GM18519 (cell line): ENCODE measurements around the gene TGFA.

Source experiments
- ATAC-seq: cut with Tn5 transposase; IDR thresholded peaks from one replicate; pipeline ENCODE4 v1.9.1; 2021; ENCODE audit warnings: mild to moderate bottlenecking, moderate library complexity; ENCODE audit not compliant: unreplicated experiment, low FRiP score

Gene TGFA

DNA sequence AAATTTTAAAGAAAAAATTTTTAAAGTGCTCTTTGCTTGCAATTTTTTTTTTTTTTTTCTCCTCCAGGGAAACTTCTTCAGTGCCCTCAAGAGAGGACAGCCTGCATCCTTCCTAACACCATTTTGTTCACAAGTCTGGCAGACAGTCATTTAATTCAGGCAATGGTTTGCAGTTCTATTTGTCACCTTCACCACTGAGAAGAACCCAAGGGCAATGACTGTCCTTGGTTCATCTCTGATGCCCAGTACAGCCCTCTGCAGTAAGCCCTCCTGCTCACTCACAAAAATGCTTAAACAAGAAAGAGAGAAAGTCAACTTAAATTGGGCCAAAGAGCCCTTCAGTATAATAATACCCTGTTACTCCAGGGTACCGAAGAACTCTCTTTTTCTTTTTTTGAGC lies 52.4 kb downstream of the TGFA start:
- ATAC-seq = no peak

DNA sequence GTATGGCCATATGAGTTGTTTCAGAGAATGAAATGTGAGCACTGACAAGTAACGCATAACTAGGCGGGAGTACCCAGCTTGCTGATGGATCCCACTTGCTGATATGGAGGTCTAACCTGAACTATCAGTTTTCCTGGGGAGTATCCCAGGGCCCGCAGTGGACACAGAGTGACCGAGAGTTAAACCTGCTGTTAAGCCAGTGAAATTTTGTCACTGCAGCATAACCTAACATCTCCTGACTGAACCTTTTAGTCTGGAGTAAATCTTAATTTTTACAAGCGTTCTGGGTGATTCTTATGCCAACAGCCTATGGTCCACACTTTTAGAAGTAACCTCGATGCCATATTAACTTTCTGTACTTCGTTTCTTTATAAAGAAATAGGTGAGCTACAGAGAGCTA lies 54.4 kb downstream of the TGFA start:
- no peak for ATAC-seq

DNA sequence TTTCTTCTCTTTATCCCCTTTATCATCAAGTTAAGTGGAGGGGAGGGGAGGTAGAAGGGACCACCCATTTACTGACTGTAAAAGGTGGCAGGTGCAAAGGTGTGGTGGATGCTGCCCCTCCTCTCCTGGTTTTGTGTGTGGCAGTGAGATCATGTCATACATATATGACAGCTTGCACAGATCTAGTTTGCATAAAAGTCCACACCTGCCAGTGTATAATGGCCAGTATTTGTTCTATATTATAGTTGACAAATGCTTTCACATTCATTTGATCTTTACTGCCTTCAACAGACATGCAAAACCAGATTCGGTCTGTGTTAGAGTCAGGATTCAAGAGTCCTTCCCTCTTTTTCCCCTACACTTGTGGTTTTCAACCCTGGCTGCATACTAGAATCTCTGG lies 55.1 kb downstream of the TGFA start:
- no peak for ATAC-seq

DNA sequence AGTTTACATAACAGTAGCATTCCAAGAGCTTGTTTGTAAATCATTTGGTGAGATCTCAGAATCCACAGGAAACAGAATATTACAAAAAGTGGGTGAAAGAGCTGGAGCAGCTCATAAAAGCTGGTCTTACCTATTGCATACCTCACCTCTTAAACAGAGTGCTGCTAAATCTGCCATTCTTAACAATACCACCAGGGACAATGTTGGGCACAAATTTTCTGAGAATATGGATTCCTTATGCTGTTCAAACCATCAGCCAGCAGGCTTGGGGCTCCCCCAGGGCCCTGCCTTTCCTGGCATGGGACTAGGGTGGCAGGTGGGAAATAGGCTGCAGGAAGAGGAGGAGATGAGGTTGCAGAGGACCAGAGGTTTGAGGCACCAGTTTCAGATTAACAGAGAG lies 55.6 kb downstream of the TGFA start:
- ATAC-seq = no peak

DNA sequence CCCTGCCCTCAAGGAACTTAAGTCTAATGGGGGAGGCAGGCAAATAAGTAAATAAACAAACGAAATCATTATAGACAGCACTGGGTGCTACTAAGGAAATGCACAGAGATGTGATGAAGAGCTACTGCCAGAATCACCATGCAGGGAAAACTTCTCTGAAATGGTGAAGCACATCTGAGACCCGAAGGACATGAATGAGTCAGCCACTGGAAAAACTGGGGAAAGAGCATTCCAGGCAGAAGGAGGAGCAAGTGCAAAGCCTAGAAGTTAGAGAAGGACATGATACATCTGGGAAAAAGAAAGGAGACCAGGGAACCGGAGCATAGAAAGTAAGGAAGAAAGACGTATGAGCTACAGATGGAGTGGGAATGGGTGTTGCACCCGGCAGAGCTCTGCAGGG lies 56.8 kb downstream of the TGFA start:
- no peak for ATAC-seq

DNA sequence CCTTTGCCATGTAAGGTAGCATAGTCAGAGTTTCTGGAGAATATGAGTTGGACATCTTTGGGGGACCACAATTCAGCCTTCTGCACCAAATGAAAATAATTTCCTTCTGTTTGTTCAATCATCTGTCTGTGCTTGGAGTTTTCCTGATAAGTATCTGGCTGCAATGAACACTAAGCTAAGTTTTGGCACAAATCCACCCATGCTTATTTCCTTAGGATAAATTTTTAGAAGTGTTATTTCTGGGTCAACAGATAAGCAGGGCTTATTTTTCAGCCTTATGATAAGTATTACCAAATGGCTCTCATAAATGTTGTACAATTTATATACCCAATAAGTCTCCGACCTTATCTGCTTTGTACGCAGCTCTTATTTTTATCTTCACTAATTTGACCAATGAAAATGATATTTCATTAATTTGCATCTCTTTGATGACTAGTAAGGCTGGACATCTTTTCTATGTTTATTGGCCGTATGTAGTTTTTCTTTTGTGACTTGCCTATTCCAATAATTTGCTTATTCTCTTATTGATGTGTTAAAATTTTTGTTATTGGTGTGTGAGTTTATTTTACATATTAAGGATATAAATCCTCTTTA lies 59.2 kb downstream of the TGFA start:
- ATAC-seq = no peak

DNA sequence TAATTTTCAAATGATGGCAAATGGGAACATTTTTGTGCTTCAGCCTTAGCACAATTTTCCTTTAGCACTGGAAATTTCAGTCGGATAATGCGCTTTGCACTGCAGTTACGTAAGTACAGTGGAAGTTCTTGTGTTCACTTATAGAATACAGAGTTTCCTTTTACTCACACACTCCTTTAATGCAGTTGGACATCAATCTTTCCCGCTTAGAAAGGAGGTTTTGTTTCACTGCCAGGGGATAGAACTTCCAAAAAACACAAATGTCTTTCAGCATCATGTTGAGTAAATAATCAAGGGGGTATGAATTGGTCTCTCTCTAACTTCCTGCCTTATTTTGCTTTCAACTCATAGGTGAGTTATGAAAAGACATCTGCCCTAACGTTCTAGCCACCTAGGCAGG lies 63.2 kb downstream of the TGFA start:
- no peak for ATAC-seq

DNA sequence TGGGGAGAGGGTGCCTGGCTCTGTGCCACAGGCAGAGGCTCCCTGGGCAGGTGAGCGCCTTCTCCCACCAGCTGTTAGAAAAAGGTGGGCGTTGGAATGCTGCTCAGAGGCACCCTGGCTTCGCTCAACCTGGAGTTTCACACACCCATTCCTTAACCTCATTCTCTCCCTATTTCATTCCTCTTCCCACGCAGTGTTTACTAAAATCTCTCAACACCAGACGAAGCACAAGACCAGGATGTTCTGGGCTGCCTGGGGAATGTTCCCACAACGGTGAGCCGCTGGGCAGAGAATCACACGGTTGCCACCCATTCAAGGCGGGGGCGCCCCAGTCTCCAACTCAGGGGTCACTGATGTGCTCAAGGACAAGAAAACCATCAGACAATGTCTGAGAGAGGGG lies 64.5 kb downstream of the TGFA start:
- no peak for ATAC-seq

DNA sequence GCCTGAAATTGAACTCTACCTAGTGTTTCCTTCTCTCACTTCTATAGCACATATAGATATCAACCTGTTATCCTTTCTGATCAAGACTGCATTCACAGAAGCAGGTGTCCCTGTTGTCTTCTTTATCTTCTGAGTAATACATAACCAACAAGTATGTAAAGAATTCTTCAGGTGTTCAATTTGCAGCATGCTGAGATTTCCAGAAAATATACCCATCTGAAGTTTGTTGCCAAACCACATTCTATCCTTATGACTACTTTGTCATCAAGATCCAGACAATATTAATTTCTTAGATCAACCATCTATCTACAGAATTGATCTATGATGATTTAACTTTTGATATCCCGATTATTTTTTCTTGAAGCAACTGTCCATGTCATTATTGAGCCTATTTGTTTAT lies 69.5 kb downstream of the TGFA start:
- ATAC-seq = no peak

DNA sequence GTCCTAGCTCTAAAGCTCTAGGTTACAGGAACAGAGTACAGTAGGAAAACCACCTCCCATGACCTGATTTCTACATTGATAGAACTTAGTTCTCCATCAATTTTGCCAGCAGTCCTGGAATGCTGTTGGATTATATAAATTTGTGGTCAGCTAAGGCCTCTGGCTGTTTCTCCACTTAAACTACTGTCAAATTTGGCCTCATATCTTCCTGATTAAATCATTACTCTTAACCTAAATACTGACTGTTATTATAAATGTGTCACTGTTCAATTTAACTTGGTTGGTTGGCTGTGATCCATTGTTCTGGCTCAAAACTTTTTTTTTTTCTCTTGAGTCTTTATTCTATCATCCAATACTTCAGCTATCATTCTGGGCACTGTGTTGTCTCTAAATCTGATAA lies 71.2 kb downstream of the TGFA start:
- ATAC-seq = no peak

DNA sequence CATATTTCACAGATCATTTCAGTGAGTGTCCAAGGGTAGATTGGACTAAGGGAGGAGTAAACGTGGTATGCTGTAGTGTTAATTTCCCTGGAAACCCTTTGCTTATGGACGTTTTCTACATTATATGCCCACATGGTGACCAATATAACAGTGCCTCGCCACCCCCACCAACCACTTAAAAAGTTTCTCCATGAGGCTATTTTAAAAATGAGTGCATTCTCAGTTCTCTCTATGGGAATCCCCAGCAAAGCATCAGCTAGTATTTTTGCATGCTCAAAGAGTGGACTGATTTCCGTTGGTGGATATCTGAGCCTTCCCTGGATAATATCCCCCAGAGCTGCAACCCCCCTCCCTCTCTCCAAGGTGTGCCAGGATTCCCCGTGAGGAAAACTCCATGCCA lies 73.2 kb downstream of the TGFA start:
- no peak for ATAC-seq

DNA sequence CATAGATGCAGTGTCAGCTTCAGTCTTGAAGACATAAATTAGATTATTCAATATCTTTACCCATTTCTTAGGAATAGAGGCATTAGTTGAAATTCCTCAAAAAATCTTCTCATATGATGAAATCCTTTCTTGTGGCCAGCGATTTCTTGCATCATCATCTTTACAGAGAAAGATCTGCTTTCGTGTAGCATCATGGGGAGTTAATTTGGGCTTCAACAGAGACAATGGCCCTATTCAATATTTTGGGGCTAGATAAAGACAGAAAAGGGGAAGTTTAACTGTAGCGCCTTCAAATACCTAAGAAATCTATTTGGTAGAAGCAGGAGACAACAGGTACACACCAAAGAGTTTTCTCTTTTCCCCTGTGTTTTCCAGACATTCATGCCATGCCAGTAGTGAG lies 73.8 kb downstream of the TGFA start:
- ATAC-seq = no peak

DNA sequence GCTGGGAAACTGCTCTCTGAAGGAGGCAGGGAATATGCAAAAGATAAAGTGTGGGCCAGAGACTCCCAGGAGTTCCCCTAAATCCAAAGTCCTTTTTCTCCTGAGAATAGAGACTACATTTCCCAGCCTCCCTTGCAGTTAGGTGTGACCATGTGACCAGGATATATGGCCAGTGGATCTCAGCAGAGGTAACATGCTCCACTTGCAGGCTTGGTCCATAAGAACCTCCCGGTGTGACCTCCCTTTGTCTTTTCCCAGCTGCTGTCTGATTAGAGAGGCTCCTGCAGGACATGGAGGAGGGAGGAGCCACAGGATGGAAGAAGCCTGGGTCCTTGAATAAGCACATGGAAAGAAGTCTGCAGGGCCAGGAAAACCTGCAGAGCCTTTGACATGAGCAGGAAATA lies 76.2 kb downstream of the TGFA start:
- no peak for ATAC-seq

DNA sequence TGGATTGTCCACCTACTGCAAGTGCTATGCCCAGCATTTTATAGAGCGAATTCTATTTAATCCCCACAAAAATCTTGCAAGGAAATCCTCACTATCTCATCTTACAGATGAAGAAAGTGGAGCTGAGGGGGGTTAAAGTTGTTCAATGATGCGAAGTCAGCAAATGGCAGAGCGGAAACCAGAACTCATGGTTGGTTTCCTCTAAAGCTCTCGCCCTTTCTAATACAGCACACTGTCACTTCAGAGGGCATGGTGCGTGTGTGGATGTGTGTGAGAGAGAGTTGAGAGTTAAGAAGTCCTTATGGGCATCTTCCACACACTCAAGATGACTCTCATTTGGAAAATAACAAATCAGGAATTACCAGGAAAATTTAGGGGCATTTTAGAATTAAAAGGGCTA lies 78.4 kb downstream of the TGFA start:
- ATAC-seq = no peak

DNA sequence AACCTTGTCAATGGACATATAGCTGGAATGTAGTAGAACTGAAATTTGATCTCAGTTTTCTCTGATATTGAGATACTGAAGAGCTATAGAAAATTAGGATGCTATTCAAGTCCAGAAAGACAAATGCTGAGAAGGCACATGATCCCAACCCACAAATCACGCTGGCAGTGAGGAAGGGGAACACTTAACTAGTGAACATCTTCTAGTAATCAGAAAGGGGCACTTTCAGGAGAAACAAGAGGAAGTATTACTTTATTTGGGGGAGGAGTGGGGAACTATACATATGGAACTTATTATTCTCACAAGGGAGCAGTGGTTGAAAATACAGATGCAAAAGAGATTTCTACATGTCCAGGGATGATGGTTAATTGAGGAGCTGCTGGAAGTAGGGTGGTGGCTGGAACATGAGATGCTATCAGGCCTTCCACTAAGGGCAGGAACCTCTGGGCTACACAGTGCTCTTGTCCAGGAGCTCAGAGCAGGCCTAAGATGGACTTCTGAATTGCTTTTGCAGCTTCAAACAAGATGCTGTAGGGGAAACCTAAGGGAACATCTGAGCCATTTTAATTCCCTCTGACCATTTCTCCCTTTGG lies 79.3 kb downstream of the TGFA start:
- no peak for ATAC-seq

DNA sequence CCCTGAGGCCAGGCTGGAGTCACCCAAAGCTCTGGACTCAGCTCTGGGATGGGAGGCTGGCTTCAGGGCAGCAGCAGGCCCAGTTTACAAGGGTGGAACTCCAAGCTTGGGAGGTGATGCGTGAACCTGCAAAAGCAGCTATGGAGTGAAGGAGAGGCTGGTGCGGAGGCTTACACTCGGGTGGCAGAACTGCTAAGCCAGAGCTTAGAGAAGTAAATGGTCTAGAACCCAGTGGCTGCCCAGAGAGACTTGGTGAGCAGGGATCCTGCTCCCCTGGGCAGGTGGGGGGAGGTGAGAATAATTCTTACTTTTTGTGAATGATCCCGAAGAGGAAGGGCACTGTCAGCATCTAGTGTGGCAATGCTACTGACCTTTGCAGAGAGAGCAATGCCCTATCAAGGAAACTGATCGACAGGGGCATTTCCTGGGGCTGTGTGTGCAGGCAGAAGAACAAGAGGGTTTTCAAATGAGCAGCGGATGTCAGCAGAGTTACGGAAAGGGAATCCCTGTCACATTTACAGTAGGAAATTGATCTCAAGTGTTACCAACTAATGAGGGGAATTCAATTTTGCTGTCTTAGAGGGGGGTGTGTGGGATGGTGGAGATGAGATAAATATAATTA lies 80.4 kb downstream of the TGFA start:
- no peak for ATAC-seq

DNA sequence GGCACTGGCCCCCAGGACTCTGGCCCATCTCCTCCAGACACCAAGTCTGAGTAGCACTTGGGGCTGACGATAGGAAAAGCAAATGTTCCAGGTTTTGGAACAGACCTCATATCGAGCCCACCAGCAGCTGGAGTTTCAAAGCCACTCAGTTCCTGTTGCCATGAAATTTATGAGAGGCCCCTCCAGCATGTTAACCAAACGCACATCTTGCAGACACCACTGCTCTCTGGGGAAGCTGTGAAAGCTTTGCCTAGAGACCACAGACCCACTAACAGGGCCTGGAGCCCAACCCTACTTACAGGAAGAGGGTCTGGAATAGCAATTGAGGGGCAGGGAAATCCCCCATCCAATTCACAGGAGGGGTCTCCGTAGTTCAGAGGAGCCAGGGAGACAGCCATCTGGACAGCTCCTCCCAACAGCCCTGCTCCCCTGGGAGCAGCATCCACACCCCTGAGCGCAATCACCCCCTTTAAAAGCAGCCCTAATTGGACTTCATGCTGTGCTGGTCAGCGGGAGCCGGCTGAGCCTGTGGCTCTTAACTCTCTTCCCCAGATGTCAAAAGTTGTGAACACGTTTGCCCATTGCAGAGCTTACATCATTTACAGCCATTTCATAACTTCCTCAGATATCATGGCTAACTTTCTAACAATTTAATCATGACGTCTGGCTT lies 81.3 kb downstream of the TGFA start:
- no peak for ATAC-seq

DNA sequence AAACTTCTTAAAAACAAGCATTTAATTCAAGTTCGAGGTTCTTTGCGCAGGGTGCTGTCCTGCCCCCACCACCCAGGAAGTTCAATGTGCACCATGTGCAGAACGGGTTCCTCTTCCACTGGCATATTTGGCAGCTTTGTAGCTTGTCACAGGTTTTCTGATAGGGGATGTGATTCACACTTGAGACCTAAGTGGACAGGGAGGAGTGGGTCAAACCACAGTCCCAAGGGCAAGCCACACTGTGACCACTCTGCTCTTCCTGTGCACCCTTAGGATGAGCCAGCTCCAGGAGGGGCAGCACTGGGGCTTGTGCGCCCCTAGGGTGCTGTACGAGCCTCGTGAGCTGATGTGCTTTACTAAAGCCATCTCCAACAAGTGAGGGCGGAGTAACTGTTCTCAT lies 82.5 kb downstream of the TGFA start:
- ATAC-seq = no peak

DNA sequence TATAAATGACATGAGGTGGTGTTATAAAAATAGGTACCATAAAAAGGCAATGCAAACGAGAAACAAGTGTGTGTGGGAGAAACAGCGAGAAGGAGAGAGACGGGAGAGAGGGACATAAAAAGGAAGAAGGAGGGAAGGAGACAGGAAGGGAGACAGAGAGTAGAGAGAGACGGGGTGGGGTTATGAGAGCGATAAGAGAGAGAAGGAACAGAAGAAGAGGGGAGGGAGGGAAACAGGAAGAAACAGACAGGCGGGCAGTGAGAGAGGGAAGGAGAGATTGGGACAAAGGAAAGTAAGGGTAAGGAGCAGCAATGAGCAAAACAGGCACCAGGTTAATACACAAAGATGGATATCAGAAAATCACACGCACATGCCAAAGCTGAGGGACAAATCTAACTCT lies 83.7 kb downstream of the TGFA start:
- ATAC-seq = no peak

DNA sequence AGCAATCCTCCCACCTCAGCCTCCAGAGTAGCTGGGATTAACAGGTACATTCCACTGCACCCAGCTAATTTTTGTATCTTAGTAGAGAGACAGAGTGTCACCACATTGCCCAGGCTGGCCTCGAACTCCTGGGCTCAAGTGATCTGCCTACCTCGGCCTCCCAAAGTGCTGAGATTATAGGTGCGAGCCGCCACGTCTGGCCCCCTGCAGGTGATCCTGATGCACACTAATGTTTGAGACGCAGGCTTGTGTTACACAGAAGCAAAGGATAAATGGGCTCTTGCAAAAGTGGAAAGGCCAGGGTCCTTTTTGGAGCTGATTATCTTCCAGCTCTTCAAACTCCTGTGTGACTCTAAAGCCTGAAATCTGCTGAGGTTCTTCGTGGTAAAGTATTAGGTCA lies 84.2 kb downstream of the TGFA start:
- ATAC-seq = no peak

DNA sequence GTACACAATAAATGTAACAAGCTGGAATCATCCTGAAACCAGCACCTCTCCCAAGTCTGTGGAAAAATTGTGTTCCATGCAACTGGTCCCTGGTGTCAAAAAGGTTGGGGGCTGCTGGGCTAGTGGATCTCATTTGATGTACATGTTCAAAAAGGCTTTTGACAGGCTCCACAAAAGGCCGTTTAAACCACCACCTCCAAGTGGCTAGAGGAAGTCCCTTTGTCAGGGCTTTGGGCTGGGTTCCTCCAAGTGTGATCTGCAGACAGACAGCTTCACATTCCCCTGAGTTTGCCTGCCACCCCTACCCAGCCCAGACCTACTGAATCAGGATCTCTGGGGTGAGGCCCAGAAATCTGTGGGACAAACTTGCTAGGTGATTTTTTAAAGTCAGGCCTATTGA lies 84.7 kb downstream of the TGFA start:
- no peak for ATAC-seq
